HG03439 (cell line): Measurements from ENCODE around the gene TAS2R60.

Source experiments
- ATAC-seq: cut with Tn5 transposase; IDR thresholded peaks from one replicate; pipeline ENCODE4 v1.9.1; 2021; ENCODE audit warnings: mild to moderate bottlenecking, moderate library complexity; ENCODE audit not compliant: unreplicated experiment

Gene TAS2R60

DNA sequence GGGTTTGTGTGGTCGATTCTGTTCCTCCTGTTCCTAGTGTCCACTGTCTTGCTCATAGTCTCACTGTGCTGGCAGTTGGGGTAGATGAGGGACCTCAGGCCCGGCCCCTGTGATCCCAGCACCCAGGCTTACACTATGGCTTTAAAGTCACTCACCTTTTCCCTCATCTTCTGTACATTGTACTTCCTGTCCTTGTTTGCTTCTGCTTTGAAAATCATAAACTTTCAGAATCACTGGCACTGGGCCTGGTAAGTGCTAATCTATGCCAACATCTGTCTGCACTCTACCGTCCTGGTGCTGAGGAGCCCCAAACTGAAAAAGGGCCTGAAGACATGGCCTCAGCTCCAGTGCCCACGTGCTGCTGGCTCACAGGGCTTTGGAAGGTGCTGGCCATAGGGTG is 5.7 kb upstream of the TAS2R60 start:
- no peak for ATAC-seq

- ATAC-seq: no peak
These were observed 3.4 kb upstream of the TAS2R60 start for GRCh38 chr7:143439866-143440265.

DNA sequence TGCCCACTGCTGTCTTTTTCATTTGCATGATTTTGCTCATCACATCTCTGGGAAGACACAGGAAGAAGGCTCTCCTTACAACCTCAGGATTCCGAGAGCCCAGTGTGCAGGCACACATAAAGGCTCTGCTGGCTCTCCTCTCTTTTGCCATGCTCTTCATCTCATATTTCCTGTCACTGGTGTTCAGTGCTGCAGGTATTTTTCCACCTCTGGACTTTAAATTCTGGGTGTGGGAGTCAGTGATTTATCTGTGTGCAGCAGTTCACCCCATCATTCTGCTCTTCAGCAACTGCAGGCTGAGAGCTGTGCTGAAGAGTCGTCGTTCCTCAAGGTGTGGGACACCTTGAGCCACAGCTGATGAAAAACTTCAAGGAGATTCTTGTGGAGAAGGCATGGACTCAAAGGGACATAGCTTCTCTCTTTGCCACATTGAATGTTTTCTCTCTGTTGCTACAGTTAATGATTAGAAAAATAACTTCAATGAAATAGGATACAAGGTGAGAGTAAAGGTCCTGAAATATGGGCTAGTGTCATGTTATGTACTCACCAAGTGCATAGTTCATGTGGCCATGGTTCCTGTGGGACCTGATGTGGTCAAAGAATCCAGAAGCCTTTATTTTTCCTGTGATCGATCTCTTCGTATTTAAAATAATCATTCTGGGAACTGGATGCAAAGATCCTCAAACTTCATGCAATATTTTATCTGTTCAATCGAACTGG is 970 bp downstream of the TAS2R60 start:
- ATAC-seq: no peak

DNA sequence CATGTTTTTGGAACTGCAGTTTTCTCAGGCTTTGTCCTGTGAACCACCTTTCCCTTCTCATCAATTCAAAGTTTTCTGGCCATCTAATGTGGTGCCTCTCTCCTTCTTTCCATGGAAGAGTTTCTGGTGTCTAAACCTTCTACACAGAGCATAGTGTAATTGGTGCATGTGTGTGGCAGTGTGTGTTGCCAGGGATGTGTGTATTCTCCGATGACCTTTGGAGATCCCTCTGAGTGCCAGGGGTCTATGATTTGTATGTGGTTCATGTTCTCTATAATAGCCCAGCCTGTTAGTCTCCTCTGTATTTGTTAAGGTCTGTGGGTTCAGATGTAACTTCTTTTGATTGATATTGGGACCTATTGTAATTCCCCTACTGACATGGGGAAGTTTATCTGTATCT is 1.5 kb downstream of the TAS2R60 start:
- ATAC-seq: no peak

DNA sequence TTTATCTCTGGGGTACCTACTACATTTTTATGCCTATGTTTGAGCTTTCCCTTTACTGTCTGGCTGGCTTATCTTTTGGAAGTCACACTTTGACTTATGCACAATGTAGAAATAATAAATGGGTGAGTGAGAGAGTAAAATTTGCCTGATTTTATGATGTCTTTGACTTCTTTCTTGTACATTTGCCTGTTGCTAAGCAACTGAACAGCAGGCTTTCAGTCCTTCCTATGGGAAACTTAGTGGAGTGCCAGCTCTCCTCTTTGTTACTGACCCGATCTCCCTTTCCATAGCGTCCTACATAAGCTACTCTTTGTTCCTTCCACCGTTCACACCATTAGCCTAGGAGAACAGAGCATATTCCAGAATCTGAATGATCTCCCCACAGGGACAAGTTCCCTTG is 4.2 kb downstream of the TAS2R60 start:
- no peak for ATAC-seq

DNA sequence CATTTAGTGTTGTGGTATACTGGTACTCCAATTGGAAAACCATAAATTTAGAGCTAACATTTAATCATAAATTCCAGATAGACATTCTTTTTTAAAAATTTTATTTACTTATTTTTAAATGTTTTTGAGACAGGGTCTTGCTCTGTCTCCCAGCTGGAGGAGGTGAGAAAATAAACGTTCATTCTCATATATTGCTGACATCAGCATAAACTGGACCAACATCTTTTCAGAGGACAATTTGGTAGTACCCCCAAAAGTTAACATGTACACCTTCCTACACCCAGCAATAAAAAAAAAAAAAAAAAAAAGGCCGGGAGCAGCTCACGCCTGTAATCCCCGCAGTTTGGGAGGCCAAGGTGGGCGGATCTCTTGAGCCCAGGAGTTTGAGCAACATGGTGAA is 5.2 kb downstream of the TAS2R60 start:
- no peak for ATAC-seq

DNA sequence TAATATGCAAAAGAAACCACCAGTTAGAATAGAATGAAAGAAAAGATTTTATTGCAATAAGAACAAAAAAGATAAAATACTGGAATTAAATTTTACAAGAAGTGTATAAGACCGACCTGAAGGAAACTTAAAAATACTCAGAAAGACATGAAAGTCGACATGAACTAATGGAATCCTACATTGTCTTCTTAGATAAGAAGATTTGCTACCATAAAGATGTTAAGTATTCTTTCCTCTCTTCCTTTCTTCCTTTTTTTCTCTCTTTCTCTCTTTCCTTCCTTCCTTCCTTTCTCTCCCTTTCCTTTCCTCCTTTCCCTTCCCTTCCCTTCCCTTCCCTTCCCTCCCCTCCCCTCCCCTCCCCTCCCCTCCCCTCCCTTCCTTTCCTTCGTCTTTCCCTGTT is 6.5 kb downstream of the TAS2R60 start:
- ATAC-seq: no peak

- ATAC-seq: no peak
These were observed 7.9 kb downstream of the TAS2R60 start for GRCh38 chr7:143451122-143451521.

DNA sequence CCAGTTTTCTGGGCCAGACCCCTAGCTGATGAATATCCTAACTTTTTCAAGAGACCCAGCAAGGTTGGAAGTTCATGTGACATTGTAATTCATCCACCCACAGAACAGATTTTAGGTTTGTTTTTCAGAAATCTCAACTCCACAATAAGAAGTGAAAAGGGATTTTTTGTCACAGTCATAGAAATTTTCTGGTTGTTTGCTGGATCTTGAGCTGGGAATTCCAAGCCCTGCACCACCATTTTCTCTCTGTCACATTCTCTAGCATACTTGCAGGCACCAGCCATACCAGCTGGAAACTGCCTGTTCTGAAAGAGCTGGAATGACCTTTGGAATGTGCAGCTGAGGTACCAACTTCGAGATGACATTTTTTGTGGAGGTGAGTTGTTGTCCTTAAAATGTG is 8.5 kb downstream of the TAS2R60 start:
- ATAC-seq: no peak

- no peak for ATAC-seq
These were observed 9.2 kb downstream of the TAS2R60 start for GRCh38 chr7:143452495-143452894.

DNA sequence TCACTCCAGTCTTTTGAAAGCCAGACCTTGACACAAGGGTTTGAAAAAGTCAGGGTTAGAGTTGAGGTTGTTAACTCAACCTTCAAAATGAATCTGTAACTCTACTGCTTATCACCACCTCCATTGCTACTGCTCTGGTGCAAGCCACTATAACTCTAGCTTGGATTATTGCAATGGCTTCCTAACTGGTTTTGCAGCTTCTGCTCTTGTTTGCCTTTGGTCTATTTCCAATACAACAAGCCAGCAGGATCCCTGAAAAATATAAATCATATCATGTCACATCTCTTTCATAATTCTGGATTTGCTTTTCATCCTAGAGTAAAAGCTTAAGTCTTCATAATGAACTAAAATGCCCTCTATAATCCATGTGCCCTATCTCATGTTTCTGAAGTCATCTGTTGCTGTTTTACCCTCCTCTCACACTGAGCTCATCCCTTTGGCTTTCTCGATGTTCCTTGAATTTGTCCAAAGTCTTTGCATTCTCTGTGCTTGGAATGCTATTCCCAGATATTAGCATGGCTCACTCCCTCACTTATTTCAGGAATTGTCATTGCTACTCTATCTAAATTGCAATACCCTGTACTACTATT is 10.9 kb downstream of the TAS2R60 start:
- no peak for ATAC-seq

- no peak for ATAC-seq
These were observed 12.2 kb downstream of the TAS2R60 start for GRCh38 chr7:143455491-143455890.

DNA sequence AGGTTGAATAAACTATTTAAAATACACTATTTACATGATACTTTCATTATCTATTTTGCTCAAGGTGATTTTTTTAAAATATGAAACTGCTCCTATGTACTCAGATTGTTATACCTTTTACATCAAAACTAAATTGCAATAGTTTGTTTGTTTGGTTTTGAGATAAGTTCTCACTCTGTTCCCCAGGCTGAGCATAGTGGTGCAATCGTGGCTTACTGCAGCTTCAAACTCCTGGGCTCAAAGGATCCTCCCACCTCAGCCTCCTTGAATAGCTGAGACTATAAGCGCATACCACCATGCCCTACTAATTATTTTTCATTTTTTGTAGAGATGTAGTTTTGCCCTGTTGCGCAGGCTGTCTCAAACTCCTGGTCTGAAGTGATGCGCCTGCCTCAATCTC is 12.7 kb downstream of the TAS2R60 start:
- ATAC-seq: no peak

DNA sequence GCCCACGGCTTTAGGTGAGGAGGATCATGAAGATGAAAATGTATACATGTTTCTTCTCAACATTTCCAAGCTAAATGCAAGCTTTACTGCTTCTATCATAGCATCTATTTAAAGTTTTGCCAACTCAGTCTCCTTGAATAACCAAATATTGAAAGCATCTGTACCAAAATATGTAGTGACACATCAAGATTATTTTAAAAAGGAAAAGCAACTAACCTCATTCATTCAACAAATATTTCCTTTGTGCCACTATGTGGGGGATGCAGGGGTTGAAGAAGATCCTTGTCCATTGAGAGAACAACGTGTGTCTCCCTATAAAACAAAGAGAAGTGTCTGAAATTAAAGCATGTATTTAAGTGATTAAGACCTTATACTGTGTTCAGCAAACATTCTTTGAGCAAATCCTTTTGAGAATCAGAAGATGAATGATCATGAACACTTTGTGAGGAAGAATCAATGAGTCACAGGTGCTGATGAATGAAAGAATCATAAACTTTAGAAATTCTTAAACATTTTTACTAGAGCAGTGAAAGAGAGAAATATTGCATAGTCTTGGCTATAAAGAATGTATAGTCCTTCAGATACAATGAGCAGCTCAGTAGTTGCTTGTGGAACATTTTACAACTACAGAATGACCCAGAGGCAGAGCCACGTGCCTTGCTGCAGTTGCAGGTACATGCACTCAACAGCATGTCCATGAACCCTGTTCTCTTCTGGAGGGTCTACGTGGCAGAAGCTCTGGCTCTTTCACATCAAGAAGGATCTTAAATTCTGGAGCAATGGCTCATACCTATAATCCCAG is 13.9 kb downstream of the TAS2R60 start:
- no peak for ATAC-seq

DNA sequence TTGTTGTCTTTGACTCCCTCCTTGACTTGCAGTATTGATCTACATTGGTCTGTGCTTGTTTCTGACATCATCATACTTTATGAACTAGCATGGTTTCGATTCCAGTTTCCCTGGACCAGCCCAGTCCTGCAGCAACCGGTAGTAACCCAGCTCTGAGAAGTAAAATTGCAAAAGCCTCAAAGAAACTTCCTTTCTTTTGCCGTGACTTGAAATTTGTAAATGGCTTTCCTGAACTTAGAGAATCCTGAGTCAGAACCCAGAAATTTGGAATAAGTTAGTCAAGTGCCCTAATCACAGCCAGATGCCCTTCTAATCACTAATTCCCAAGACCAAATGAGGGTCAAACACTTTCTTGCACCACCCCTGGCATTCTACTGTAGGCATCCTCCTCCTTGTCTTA is 15.0 kb downstream of the TAS2R60 start:
- ATAC-seq: no peak

GRCh38 chr7:143458681-143459080 is 15.4 kb downstream of the TAS2R60 start:
- ATAC-seq: no peak

- no peak for ATAC-seq
These were observed 16.1 kb downstream of the TAS2R60 start for GRCh38 chr7:143459359-143459758.

GRCh38 chr7:143460271-143460979 is 17.2 kb downstream of the TAS2R60 start:
- ATAC-seq: no peak

DNA sequence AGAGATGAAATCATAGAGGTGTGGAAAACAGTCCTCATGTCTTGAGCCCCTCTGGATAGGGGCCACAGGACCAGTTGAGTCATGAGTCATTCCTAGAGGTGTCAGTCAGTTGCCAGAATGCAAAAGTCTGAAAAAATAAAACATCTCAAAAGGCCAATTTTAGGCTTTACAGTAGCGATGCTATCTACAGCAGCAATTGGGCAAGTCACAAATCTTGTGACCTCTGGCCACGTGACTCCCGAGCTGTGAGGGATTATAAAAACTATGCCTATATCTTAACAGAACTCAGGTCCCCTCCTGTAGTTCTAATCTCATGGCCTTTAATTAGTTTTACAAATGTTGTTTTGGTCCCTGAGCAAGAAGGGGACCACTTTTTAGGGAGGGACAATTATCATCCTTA is 18.8 kb downstream of the TAS2R60 start:
- no peak for ATAC-seq

DNA sequence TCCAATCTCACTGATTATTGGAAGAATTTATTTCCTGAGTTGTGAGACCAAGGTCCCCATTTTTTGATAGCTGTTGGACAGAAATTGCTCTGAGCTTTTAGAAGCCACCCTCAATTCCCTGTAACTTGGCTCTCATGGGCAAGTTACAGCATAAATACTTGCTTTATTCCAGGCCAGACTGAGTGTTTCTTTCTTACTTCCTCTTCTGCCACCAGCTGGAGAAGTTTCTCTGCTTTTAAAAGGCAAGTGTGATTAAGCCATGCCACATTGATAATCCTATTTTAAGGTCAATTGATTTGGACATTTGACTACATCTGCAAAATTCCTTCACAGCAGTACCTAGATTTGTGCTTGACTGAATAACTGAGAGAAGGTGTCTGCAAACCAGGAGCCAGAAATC is 20.3 kb downstream of the TAS2R60 start:
- no peak for ATAC-seq

GRCh38 chr7:143463957-143464356 is 20.7 kb downstream of the TAS2R60 start:
- no peak for ATAC-seq
